ENCODE results near the gene TEX19.
A peak's percentile ranks its signal among the peaks of the same experiment; 100 is the strongest.

TEX19 gene

GRCh38 chr17:82390860-82391435, 31.9 kb downstream of the TEX19 start:
- no peak for DNase-seq (ENCODE audit: low read depth)

DNA sequence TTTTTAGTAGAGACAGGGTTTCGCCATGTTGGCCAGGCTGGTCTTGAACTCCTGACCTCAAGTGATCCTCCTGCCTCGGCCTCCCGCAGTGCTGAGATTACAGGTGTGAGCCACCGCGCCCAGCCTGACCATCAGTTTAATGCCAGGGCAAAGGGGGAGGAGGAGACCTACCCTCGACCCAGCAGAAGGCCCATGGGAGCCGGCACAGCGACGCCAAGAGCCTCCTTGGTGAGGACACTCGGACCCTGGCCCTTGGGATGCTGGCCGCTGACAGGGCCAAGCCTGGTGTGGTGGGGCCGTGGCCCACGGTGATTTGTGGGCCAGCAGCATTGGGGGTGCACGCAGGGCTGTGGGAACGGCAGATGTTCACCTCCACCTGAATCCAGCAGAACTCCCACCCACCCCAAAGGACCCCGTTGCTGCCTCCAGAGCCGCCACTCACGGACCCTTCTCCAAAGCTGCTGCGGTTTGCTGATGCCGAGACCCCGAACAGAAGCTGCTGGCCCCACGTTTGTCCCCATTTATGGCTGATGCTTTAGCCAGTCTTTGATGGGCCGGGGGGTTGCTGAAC, 32.5 kb downstream of the TEX19 start:
- no peak for DNase-seq (ENCODE audit: low read depth)

GRCh38 chr17:82392209-82392920, 33.3 kb downstream of the TEX19 start:
- no peak for DNase-seq (ENCODE audit: low read depth)

- no peak for DNase-seq (ENCODE audit: low read depth)
Observed at GRCh38 chr17:82392941-82393340, 33.9 kb downstream of the TEX19 start.

- DNase-seq (ENCODE audit: low read depth): no peak
Observed at GRCh38 chr17:82394278-82394677, 35.2 kb downstream of the TEX19 start.

DNA sequence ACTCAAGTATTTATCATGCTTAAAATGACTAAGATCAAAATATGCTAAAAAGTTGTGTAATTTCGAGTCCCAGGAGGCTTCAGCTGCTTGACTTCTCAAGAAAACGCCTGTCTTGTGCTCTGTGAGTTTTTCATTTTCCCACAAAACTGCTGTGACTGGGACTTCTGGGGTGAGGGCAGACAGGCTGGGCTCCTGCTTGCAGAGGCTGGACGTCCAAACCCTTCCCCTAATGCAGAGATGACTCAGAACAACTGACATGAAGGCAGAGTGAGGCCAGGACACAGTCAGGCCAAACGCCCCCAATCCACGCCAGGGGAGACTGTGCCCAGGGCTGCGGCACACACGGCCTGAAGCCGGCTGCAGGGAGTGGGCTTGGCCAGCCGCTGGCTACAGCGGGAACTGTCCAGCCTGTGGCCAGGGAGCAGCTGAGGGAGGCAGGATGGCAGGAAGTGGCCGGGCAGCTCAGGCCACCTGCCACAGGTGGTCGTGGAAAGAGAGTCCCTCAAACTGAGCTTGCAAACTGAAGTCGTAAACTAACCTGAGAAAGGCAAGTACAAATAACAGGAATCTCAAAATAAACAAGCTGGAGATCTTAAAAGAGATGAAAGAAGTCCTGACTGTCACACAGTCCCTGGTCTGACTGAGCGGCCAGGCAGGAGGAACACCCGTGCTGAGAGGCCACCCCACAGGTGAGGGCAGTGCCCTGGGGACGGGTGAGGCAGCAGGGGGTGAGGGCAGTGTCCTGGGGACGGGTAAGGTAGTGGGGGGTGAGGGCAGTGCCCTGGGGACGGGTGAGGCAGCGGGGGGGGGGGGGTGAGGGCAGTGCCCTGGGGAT, 37.8 kb downstream of the TEX19 start:
- peak; percentile 99 for DNase-seq (ENCODE audit: low read depth)

- DNase-seq (ENCODE audit: low read depth): no peak
Observed at GRCh38 chr17:82397449-82398335, 38.6 kb downstream of the TEX19 start.

DNA sequence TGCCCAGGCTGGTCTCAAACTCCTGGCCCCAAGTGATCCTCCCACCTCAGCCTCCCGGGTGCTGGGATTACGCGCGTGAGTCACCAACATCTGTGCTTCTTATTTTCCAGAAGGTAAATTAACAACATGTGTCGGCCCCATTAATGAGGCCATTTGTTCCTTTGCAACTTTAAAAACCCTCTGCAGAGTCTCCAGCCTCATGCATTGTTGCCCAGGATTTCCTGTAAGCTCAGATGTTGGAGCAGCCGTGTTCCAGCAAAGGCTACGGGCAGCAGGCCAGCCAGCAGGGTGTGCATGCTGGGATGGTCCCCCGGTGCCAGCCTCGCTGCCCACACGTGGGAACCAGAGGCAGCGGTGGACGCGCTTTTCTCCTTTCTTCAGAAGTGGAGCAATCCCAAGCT, 40.0 kb downstream of the TEX19 start:
- peak; percentile 80 for DNase-seq (ENCODE audit: low read depth)

DNA sequence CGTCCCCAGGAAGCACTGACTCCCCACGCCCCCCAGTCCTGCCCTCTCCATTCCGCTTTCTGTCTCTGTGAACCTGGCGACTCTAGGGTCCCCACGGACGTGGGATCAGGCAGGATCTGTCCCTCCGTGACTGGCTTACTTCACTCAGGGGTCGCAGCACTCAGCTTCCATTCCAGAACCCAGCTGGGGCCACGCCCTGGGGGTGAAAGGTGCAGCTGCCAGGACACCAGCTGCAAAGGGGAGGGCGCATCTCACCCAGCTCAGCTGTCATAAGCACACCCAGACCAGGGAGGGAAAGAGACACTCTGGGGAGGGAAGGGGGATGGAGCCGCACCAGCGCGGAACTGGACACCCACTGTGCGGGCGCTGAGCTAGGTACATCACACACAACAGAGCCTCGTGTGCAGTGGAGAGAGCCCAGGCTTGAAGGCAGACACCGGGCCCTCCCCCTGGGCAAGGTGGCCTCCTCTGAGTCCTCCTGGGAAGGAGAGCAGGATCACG, 40.6 kb downstream of the TEX19 start:
- no peak for DNase-seq (ENCODE audit: low read depth)

GRCh38 chr17:82400206-82400605, 41.2 kb downstream of the TEX19 start:
- DNase-seq (ENCODE audit: low read depth): no peak

- no peak for DNase-seq (ENCODE audit: low read depth)
Observed at GRCh38 chr17:82400830-82401229, 41.8 kb downstream of the TEX19 start.

- DNase-seq (ENCODE audit: low read depth): no peak
Observed at GRCh38 chr17:82402865-82403264, 43.8 kb downstream of the TEX19 start.

- DNase-seq (ENCODE audit: low read depth): no peak
Observed at GRCh38 chr17:82403662-82404660, 44.9 kb downstream of the TEX19 start.

- no peak for DNase-seq (ENCODE audit: low read depth)
Observed at GRCh38 chr17:82405051-82405450, 46.0 kb downstream of the TEX19 start.

GRCh38 chr17:82406131-82406671, 47.2 kb downstream of the TEX19 start:
- DNase-seq (ENCODE audit: low read depth): no peak

DNA sequence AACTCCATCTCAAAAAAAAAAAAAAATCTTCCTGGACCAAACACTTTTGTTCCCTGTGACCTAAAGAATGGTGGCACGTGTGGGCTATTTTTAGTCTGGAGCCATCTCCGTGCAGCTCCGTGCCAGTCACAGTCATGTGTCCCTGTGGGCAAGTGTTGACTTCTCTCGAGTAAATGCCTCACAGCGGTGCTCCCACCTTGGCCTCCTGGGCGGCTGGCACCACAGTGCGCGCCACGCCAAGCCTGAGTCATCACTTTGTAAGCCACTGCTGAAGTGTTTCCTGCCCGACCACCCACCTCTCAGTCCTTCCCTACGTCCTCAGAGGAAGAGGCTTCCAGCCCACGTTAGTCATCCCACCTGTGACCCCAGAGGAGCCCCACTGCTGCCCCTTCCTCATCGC, 48.2 kb downstream of the TEX19 start:
- no peak for DNase-seq (ENCODE audit: low read depth)

DNA sequence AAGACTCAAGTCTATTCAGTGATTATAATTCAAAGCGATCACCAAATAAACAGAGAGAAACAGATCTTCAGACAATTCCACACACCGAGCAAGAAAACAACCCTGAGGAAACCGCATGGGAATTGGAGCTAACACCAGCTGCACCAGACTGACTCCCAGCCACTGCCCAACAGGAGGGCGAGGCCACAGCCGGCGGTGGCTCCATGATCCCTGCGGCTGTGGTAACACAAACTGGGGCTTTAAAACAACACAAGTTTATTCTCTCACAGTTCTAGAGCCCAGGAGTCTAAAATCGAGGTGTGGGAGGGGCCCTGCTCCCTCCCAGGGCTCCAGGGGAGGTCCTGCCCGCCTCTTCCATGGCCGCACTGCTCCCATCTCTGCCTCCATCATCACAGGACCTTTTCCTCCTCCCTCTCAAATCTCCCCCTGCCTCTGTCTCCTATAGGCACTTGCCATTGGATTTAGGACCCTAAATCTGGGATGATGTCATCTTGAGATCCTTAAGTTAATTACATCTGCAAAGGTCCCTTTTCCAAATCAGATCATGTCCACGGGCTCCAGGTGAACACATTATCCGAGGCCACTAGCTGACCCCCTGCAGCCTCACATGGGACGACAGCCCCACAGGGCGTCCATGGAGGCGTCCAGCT, 49.4 kb downstream of the TEX19 start:
- DNase-seq (ENCODE audit: low read depth): no peak

GRCh38 chr17:82408938-82409318, 49.9 kb downstream of the TEX19 start:
- DNase-seq (ENCODE audit: low read depth): no peak

DNA sequence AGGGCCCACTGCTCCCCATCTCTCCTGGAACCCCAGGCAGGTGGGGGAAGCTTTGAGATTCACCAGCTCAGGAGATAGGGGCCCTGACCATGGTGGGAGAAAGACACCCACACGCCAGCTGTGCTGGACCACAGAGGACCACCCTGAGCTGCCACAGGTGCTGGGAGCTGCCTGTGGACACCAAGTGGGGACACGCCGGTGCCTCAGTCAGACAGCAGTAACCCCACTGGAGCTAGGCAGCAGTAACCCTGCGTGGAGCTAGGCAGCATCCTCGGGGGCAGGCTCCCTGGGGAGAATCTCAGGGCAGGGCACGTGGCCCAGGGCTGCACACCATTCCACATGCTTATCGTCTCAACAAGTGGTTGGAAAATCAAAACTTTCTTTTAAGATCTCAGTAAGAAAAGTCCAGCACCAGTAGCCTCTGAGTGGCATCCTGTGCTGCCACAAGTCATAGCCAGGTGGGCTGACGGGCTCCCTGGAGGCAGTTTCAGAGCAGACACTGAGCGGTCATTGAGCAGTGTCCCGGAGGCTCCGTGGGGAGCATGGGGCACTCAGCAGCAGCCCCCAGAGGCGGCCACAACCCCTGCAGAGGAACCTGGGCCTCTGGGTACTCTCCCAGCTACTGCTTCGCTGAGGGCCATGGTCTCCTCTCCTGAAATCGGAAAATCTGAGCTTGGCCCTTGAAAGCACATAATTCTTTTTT, 51.1 kb downstream of the TEX19 start:
- no peak for DNase-seq (ENCODE audit: low read depth)
